ENCODE results near the gene TRAPPC5. TPM values are rescaled to one million over a fixed set of nuclear protein-coding genes. Genes with fewer than 3 reads are reported as not detected.
A peak's percentile ranks its signal among the peaks of the same experiment; 100 is the strongest.

Gene TRAPPC5
- total and polyA plus RNA-seq, 10 of the 15 experiments (the other 5 are each of a cell fraction or from before 2014, with no cell fraction given) = 4.2 to 210 (median 89.1) TPM

DNA sequence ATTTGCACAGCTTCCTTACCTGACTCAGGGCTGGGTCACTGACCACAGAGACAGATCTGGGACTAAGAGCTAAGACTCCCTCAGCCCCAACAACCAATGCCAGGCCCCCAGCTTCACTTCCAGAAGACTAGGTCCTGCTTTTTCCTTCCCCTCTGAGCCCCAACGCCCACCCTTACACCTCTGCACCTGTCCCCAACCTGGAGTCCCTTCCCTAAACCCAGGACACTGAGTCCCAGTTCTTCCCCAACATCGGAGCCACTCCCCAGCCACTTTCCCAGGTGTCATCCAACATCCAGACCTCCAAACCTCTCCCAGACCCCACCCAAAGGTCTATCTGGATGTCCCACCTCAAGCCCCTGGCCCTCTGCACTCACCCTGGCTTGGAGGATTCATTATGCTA, 18.4 kb downstream of the TRAPPC5 start:
- 14% methylated on average over 1 of the region's 2 CpGs for WGBS (ENCODE audit: insufficient coverage, insufficient replicate concordance, low lambda C conversion rate, missing lambda C conversion rate)
- intact Hi-C loops (cut with micrococcal nuclease; ENCODE audit: unreplicated experiment) = no loop called here
- TSS peak; percentile 40 for BruUV-seq (replicated peaks)
- Histone ChIP-seq H3K9ac (ENCODE audit: control insufficient read depth, insufficient read depth, low read length) (peak overlapping the region; percentile 88), H3K79me2 (ENCODE audit: control insufficient read depth, insufficient read depth, low read length) (peaks cover 71% of the 10 kb centered on the region), H3K4me3 (peak overlapping the region; percentile 100), H4K20me1 (ENCODE audit: control insufficient read depth, insufficient read depth) (no peaks in the 10 kb centered on the region), H3K9me3 (replicated peaks; ENCODE audit: control insufficient read depth, insufficient read depth, low read length) (no peaks in the 10 kb centered on the region; the same call in 2 of the 3 replicates), H2AFZ (ENCODE audit: control insufficient read depth, low read depth, low read length) (no peak overlapping the region), H3K36me3 (ENCODE audit: control insufficient read depth in 2 of 2, insufficient read depth in 2 of 2, low read length in 1 of 2) (peaks cover 6 to 16% of the 10 kb centered on the region in 2 experiments; a peak in 3 of 4 replicates), H3K4me2 (ENCODE audit: control insufficient read depth, insufficient read depth) (peak overlapping the region; percentile 97), H3K27me3 (replicated peaks in 1 of 2; ENCODE audit: control insufficient read depth in 2 of 2, insufficient read depth in 2 of 2, low read length in 1 of 2) (no peaks in the 10 kb centered on the region), H3K27ac (ENCODE audit: control insufficient read depth, insufficient read depth) (peak overlapping the region; percentile 94), H3K4me1 (ENCODE audit: control insufficient read depth, insufficient read depth, low read length) (peaks cover 47% of the 10 kb centered on the region)
- TF ChIP-seq TBL1XR1 (IDR thresholded peaks at IDR 0.05; ENCODE audit: low read depth, low read length) (no peak), EED (IDR thresholded peaks at IDR 0.05; ENCODE audit: low read depth) (peak; percentile 29; the same call in 1 of the 2 replicates), SMAD5 (IDR thresholded peaks at IDR 0.05; ENCODE audit: low read depth) (0 out of 2 replicates have a peak, but pooled peaks have one; percentile 17), HDGF (IDR thresholded peaks at IDR 0.05) (peak; percentile 30; the same call in 1 of the 2 replicates)
- ATAC-seq (no peak), FAIRE-seq (no peak), DNase-seq (ENCODE audit: low read depth, low spot score) (no peak)
- POLR2A ChIA-PET = interaction anchor here (0.6 to 2.1 kb wide), 9 partner anchors 8 to 123 kb away, joined by 3 to 11 read pairs (median 4); partner anchors contain the start of gene TRAPPC5
- RAD21 ChIA-PET (ENCODE audit: unreplicated experiment) = interaction anchor here (0.6 to 2.9 kb wide), 10 partner anchors 8 to 245 kb away, joined by 3 to 19 read pairs (median 4); partner anchors contain the start of genes TIMM44 and TRAPPC5
- in situ Hi-C loops (cut with MboI) = no loop called here
- CTCF ChIA-PET = interaction anchor here (0.8 to 5.0 kb wide), 8 partner anchors 8 to 131 kb away, joined by 3 to 32 read pairs (median 4); partner anchors contain the start of gene TRAPPC5
- SMC1A ChIA-PET (ENCODE audit: uncharacterized antibody, unreplicated experiment) = interaction anchor here (0.6 to 5.5 kb wide), 9 partner anchors 9 to 101 kb away, joined by 4 to 26 read pairs (median 4); partner anchors contain the start of gene TRAPPC5

Data from GM12878 (cell line).